GM18511 (cell line): ENCODE data around the gene SNAP91.
A peak's percentile ranks its signal among the peaks of the same experiment; 100 is the strongest.
"Not testable (repeated sequence)": the region's sequence is repeated elsewhere in the genome, so short reads cannot be mapped to it uniquely, and the experiment has no call there.

ENCODE experiments used
- ATAC-seq: cut with Tn5 transposase; IDR thresholded peaks from one replicate; pipeline ENCODE4 v1.9.1; 2021; ENCODE audit warnings: mild to moderate bottlenecking, moderate library complexity; ENCODE audit not compliant: unreplicated experiment

Gene SNAP91

DNA sequence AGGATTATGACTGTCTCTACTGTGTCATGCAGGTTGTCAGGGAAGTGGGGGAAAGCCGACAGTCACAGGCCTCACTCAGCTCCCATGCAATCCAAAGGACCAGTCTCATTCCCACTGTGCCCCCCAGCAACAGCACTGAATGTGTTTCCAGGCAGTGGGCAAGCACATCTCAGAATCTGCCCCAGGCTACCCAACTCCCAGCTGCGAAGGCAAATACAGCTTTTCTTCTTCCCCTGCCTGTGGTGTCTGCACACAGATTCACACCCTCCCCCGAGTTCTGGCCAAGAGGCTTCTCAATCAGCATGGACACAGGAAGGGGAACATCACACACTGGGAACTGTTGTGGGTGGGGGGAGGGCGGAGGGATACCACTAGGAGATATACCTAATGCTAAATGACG, 75.3 kb downstream of the SNAP91 start:
- no peak for ATAC-seq

DNA sequence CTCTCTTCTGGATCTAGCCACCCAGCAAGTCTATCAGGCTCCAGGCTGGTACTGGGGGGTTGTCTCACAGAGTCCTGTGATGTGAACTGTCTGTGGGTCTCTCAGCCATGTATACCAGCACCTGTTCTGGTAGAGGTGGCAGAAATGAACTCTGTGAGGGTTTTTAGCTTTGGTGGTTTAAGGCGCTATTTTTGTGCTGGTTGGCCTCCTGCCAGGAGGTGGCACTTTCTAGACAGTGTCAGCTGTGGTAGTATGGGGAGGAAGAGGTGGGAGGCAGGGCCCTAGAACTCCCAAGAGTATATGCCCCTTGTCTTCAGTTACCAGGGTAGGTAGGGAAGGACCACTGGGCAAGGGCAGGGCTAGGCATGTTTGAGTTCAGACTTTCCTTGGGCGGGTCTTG, 75.8 kb downstream of the SNAP91 start:
- no peak for ATAC-seq

DNA sequence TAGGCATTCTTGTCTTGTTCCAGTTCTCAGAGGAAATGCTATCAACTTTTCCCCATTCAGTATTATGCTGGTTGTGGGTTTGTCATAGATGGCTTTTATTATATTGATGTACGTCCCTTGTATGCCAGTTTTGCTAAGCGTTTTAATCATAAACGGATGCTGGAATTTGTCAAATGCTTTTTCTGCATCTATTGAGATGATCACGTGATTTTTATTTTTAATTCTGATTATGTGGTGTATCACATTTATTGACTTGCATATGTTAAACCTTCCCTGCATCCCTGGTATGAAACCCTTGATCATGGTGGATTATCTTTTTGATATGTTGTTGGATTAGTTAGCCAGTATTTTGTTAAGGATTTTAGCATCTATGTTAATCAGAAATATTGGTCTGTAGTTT, 79.0 kb downstream of the SNAP91 start:
- ATAC-seq, result not testable (repeated sequence)

DNA sequence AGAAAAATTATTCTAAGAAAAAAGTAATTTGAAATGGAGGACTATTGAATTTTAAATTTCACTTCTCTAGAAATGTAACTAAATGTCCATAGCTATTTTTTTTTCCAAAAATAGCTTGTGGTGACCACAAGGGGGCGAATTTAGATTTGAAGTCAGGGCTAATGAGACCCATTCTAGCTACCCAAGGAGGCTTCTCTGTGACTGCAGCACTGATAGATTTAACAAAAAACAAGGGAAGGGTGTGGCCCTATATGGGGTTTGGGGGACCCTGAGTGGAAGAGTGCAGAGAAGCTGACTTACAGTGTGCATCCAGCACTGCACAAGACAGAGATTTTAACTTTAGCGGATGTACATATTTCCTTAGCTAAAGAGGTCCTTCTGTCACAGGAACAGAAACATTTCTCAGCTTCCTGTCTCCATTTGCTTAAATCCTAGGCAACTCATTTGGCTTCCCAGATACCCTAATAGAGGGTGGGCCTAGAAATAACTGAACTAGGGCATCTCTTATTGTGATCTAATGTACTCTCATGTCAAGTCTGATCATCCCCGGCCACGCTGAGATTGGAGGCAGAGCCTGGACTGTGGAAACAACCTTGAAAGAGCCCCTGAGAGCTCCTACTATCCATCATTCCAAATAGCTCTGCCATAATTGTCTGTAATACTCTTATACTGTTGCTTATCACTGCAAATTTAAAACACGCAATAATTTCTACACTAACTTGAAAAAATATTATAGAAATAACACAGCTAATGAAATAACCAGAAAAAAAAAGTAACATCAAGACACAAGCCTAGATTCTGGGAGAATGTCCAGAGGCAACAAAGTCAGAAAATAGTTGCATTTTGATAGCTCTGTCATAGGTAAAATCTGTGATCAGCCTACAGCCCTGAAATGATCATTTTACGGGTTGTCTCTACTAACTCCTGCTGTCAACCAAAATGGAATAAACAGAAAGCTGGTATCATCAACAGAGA, 93.6 kb downstream of the SNAP91 start:
- ATAC-seq, result peak; percentile 81

DNA sequence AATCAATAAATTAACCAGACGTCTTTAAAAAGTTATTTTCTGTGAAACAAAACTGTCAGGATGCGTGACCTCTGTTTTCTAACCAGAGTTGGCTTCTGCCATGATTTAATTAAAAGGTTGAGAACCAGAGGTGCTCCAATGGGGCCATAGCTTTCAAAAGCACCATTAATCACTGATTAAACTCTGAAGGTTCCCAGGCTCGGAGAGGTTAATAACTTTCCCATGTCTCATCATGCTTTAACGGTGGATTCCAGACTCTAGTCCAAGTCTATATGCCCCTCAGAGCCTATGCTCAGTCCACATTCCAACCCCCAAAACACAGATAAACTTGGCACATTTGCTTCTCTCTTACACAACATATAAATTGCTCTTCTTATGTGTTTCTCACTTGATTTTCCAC, 95.5 kb downstream of the SNAP91 start:
- ATAC-seq, result no peak

DNA sequence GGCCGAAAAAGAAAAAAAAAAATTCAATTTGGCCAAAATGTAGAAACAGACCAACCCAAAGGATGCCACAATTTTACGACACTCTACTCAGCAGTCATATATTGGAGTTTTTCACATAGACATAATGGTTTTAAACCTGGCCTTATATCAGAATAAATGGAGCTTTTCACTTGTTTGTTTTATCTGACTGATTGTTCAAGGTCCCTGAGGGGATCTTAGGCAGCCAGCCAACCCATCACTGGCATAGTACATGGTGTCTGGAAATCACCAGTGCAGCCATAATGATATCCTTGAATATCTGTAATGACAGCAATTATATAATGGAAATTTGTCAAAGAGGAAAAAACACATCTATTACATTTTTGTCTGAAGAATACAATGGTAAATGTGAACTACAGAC, 99.7 kb downstream of the SNAP91 start:
- ATAC-seq, result no peak

DNA sequence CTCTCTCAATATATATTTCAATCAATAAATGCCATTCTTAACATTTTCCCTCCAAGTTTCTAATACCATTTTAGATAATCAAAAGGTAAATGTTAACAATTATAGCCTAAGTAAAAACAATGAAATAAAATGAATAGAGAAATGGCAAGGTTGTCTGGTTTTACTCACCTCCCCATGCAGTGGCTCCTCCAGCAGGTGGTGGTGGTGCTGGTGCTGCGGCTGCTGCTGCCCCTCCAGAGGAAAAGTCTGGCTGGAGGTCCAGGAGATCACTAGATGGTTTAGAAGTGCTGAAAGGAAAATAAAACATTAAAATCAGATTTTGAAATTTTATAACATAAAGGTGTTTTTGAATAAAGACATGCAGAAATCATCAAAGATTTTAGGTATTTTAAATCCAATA, 103.4 kb downstream of the SNAP91 start:
- no peak for ATAC-seq

DNA sequence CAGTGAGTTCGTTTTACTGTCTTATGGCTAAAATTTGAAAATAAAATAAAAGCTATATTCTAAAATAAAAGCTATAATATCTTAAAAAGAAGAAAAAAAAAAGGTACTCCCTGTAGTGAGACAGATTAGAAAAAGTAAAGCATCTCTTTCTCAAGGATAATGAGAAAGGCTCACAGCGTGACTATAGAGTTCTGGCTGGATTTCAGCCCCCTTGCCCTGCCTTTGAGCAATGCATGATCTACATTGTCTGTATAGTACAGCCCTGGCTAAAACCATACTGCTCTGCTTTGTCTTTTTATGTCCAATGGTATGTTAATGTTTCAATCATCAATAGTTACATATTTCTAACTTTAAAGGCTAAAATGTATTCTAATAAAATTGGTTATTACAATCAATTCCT, 105.3 kb downstream of the SNAP91 start:
- ATAC-seq, result no peak

DNA sequence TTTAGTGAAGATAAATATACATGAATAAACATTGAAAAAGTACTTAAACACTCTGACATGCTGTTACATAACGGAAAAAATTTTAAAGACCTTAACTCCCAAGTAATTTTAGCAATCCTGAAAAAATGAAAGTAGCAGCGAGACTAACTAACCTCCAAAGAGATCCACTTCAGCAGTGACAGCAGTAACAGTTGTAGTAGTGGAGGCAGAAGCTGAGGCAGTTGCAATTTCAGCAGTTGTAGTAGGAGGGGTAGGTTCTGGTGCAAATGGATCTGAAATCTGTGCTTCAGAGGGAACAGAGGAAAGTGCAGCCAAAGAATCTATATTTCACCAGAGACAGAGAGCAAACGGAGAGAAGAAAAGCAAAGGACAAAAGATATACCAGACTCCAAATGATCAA, 107.8 kb downstream of the SNAP91 start:
- ATAC-seq, result no peak

DNA sequence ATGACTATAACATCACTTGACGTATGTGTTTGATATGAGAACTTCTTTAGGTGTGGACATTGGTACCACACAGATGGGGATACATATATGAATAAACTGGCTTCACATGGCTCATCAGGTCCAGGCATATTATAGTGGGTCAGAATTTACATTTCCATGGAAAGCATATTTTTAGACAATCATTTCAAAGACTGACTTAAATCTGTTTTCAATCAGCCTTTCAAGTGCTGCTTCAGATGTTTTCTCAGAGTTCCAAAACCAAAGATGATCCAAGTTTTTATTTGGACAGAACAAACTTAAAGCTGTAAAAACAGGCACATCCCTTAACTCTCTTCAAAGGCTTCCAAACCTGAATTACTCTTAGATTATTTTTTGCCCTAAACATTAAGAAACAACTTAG, 108.4 kb downstream of the SNAP91 start:
- no peak for ATAC-seq

DNA sequence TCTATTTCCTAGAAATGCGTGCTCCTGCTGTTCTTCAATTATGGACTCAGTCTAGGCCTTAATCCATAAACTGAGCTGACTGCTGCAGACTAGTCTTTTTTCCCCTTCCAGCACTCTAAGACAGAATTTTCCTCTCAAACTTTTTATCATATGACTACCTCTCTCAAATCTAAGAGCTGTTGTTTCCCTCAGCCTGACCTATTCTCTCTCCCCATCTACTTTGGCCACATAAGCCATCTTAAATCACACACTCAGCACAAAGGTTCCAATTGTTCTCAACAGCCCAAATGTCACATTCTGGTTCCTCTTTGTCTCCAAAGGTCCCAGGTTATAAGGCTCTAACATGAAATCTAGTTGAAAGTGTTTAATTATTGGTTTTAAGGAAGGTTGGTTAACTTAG, 111.4 kb downstream of the SNAP91 start:
- ATAC-seq, result no peak

DNA sequence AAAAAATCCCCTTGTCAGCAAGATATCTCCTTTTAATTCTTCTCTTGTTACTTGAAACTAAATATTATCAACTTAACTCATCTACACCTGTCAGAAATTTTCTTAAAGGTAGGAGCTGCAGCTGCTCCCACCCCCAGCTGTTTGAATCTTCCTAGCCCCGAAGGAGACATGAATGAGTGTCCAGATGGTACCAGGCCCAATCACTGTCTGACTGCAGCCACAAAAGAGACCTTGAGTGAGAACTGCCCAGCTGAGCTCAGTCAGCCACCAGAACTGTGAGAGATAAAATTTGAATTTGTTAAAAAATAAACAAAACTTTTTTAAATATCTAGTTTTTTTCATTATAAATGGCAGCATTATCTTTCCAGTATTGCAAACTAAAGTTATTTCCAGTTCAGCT, 111.8 kb downstream of the SNAP91 start:
- no peak for ATAC-seq

DNA sequence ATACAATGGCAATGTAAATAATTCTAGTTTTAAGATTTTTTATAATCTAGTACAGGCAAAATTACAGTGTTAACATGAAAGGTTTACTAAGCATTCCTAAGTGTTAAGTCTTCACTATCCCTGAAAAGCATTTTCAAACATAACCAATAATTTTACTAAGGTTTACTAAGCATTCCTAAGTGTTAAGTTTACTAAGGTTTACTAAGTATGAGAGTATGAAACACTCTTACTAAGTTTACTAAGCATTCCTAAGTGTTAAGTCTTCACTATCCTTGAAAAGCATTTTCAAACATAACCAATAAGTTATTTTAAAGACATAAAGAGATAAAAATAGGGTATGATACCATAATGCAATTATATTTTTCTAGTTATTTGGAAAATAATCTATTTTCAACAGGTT, 114.0 kb downstream of the SNAP91 start:
- no peak for ATAC-seq

DNA sequence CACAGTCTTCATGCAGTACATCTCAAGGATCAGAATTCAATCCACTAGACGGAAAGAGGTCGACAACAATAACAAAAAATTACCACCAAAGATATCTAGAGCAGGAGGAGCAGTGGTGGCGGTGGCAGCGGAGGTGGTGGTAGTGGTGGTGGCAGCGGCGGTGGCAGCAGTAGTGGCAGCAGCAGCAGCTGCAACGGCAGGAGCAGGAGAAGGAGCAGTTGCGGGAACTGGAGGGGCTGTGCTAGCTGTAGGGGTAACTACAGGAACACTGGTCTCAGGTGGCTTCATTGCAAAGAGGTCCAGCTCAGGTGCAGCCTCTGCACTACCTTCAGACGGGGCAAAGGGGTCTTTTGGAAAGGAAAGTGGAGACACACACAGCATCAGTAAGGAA, 115.5 kb downstream of the SNAP91 start:
- no peak for ATAC-seq

DNA sequence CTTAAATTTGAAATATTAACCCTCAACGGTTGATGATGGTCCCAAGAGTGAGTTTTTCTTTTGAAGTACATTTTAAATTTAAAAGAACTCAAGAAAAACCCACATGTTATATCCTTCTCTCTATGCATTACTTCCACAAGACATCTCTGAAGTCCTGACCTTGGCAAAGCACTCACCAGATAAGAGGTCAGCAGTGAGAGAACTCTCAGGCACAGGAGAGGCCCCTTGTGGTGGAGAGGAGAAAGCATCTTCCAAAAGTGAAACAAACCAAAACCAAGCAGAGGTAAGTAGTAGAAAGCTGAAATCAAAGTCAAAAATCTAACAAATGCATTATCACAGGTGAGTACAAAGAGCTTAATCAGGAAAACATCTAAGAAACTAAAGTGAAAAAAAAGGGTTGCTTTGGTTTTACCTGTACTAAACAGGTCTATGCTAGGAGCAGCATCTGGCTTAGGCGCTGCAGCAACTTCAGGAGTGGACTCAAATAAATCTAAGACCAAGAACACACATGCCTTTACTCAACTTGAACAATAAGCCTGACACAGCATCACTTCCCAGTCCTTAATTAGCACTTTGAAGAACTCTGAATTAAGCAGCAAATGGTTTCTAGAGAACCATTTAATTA, 116.0 kb downstream of the SNAP91 start:
- ATAC-seq, result peak; percentile 97

DNA sequence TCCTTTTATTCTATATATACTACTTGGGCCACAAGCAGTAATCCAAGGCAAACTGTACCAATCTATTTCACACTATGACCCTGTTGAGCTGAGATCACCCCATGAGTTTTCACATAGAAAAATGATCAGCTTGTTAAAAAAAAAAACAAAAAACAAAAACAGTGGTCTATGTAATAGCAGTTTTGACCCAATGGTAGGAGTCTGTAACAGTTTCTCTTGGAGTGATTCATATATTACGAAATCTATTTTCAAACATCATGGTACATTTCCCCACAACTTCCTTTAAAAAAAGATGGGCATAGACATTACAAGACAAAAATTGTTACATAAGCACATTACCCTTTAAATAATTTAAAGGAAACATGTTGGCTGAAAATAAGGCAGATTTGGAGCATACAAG, 118.5 kb downstream of the SNAP91 start:
- no peak for ATAC-seq

DNA sequence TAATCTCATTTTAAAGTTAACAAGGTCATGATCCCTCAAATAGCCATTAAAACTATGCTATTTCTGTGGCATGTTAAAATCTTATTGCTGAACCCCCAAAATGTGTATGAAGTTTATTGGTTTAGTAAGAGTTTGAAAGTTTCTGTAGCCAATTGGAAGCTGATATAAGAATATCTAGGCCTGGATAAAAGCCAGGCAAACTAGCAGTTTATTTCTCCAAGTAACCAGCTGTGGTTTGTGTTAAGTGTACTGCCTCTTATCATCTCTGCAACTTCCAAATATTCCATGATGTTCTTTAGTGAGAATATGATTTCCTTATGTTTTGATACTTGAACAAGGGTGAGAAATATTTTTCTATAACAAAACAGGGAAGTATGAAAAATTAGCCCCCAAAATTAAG, 119.8 kb downstream of the SNAP91 start:
- no peak for ATAC-seq

DNA sequence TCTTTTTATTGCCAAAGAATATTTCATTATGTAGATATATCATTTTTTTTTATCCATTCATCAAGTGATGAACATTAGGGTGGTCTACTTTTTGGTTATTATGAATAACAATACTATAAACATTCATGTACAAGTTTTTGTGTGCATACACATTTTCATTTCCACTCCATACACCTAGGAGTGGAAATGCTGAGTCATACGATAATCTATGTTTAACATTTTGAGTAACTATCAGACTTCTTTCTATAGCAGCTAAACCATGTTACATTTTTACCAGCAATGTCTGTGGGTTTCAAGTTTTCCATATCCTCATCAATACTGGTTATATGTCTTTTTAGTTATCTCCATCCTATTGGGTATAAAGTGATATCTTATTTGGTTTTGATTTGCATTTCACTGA, 130.8 kb downstream of the SNAP91 start:
- ATAC-seq, result no peak

DNA sequence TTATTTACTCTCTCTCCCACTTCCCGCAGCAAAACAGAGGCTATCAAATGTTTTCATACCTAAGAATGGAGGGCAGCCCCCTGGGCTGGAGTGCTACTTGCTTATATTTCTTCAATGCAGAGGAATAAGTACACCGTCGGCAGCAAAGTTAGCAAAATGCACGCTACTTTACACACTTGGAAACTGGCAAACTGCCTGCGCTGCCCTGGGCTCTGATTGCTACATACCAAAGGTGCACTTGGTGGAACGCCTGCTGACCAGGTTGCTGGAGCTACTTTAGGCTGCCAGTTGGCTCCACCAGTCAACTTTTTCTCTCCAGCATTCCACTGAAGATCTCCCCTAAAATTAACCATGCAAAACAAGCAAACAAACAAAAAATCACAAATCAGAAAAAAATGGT, 134.1 kb downstream of the SNAP91 start:
- ATAC-seq, result no peak

DNA sequence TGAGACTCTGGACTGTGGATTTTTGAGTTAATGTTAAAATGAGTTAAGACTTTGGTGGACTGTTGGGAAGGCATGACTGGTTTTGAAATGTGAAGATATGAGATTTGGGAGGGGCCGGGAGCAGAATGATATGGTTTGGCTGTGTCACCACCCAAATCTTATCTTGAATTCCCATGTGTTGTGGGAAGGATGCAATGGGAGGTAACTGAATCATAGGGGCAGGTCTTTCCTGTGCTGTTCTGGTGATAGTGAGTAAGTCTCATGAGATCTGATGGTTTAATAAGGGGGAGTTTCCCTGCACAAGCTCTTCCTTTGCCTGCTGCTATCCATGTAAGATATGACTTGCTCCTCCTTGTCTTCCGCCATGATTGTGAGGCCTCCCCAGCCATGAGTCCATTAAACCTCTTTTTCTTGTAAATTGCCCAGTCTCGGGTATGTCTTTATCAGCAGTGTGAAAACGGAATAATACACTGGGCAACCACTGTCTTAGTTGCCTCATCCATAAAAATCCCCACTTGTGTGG, 137.2 kb downstream of the SNAP91 start:
- not testable (repeated sequence) for ATAC-seq

DNA sequence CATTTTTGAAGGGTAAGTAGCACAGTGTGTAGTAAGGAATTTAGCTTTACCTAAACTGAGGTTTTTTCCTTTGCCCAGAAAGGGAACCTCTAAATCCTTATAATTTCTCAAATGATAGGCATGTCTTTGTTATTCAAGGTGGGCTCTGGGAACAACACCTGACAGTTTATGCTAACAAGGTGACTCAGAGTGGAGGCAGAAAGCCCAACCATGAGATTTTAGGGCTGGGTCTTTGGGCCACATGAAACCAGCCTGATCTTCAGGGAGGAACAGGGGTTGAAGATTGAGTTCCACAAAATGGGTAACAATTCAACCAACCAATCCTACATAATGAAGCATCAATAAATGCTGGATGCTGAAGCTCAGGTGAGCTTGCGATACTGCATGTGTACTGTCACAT, 149.9 kb downstream of the SNAP91 start:
- no peak for ATAC-seq

DNA sequence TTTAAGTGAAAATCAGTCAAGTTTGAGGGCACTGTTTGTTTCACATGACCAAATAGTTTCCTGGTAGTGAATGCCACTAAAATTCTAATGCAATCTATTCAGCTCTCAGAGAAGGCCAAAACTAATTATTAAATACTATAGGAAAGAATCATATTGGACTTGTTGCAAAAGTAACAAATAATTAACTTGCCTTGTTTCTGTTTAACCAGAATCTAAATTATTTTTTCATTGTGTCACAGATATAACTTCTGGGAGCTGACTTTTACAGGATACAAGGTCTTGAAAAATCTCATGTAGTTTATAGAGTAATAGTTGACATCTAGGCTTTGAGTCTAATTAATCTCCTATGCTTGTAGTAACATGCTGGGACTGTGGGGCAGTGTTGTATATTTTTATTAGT, 152.0 kb downstream of the SNAP91 start:
- ATAC-seq, result no peak
